ENCODE data around the gene COPS3. TPM values are rescaled to one million over a fixed set of nuclear protein-coding genes. Genes with fewer than 3 reads are reported as not detected.

The COPS3 gene
- total RNA-seq = 113 and 125 TPM in 2 replicates

DNA sequence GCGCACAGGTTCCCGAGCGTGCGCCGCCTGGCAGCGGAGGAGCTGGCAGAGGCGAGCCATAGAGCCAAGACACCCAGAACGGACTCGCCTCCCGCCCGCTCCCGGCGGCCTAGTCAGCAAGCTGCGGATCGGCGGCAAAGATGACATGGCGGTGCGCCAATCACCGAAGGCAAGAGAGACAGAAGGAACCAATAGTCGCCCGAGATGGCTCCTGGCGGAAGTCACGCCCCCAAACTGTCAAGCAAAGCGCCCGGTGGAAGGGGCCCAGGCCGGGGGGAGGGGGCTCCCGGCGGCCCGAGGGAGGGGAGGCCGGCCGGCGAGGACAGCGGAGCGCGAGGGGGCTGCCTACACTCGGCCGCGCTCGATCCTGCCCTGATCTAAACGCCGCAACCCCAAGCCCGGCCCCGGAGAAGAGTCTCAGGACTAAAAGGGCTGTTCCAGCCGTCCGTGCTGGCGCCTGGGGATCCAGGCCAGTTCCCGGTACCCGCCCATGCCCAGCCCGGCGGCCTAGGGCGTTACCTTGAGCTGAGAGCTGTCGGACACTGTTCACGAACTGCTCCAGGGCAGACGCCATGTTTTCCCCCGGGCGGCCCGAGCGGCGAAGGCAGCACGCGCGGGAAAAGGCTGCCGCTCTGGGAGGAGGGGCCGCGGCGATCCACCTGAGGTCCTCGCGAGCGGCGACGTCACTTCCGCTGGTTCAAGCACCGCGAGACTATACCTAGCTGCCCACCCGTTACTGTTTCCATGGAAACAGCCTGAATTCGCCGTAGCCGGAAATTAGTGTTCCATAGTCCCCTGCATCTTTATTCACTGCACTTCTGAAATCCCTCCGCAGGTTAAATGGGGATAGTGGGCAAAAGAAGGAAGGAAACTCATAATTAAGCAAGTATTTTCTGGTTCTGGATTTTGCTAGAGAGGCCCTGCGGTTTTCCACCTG, at the start of gene COPS3:
Gene COPS3 (minus strand): TSS at position 634 of the 937 bp plus-strand sequence. CDS start 60 bp downstream, at position 574.
- intact Hi-C loops (cut with micrococcal nuclease) = loop anchor here (1.0 to 2.0 kb wide), 3 partner anchors 24 to 292 kb away; partner anchors contain the start of gene FLCN

DNA sequence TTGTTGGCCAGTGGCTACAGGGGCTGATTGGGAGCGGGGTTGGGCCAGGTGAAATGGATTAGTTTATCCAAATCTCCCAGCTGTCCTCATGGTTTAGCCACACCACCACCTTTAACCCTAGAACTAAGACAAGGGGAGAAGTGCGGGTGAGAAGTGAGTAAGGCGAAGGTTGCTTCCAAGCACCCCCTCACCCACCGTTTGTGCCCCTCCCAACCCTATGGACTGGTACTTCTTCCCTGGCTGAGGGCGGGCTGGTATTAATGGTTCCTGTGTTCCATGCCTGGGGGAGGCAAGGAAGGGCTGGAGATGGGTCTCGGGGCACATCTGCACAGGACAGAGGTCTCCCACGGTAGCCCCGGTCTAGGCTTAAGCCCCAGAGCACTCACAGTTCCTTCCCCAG, 47.2 kb upstream of the COPS3 start:
- intact Hi-C loops (cut with micrococcal nuclease) = no loop called here

DNA sequence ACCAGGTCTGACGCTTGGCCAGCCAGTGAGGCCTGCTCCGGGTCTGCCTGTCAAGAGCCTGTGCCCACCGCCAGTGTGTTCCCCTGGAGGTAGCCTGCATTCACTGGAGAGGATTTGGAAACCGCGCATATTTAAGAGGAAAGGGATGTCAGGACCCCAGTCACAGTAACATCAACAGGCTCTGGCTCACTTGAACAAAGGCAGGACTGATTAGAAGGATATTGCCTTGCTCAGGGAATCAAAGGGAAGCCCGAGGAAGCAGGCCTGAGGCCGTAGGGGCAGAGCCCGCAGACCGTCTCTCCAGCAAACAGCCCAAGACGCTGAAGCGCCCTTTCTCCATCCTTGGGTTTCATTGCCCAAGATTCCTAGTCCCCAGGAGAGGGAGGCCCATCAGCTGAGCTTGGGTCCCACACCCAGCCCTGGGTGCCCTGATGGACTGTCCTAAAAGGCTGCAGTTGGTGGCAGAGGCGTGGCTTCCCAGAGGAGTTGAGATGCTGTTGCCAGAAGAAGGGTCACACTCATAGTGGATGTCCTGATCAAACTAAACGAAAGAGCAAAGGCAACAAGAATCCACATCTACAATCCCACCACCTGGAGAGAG, 45.3 kb upstream of the COPS3 start:
- intact Hi-C loops (cut with micrococcal nuclease) = no loop called here

DNA sequence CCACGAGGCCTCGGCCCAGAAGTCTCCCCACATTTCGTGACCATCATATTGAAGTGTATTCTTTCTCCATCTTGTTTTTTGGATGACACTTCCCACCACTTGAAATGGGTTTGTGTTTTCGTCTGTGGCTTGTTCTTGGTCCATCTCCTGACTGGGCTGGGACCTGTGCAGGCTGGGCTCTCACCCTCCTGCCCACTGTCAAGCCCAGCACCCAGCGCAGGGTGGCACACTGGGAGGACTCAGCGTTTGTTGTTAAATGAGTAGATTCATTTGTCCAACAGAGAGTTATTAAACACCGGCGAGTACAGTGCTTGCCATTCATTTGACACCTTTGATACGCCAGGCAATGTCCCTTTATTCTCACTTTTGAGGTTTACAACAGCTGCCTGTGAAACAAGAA, 44.8 kb upstream of the COPS3 start:
- intact Hi-C loops (cut with micrococcal nuclease) = no loop called here

DNA sequence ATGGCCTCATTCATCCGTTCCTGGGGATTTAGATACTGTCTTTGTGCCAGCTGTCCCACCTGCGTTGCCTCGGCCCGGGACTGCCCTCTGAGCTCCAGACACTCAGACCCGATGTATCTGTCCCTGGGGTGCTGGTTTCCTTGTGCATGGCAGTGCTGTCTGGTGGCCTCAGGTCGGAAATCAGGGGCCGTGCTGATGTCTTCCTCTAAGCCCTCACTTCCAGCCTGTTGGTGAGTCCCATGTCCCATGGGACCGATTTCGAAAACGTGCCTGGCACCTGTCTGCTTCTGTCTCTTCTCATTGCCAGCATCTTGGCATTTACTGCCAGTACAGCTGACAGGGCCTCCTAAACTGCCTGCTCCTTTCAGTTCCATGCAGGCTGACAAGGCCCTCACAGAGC, 44.2 kb upstream of the COPS3 start:
- intact Hi-C loops (cut with micrococcal nuclease) = no loop called here

- intact Hi-C loops (cut with micrococcal nuclease) = no loop called here
Measured at GRCh38 chr17:17324616-17325015, 43.6 kb upstream of the COPS3 start.

DNA sequence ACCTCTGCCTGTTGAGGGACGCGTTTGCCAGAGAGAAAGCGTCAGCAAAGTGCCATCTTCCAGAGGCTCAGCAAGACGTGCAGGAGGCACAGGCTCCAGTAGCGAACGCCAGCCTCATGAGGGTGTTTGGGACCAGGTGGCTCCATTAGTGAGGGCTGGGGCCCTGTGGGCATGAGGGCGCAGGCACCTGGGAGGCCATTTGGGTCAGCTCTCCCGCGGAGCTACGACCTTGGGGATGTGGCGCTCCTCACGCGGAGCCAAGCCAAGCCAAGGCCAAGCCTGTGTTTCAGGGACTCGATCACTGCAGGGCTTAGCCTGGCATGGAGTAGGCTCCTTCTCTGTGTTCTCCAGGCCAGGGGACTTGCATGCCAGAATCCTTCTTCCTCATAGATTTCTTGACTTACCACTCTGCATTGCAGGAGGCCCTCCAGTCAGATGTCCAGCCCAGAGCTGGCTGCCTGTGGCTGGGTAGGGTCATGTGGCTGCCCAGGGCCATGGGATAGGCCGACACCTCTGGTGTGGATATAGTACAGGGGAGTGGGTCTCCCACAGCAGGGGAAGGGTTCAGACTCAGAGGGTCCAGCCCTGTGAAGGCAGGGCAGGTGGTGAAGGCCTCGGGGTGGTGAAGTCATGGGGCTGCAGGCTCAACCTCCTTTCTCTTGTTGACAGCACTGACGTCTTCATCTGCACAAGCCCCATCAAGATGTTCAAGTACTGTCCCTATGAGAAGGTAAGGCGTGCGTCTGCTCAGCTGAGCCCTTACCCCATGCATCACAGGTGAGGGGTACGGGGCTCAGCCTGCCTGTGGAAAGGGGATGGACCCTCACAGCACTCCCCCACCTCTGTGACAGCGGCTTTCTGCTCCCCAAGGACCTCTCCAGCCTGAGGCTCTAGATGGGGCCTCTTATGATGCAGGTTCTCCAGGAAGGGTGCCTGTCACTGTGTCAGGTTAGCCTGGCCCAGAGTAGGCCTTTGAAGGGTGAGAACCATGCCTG, 41.8 kb upstream of the COPS3 start:
- intact Hi-C loops (cut with micrococcal nuclease) = no loop called here

DNA sequence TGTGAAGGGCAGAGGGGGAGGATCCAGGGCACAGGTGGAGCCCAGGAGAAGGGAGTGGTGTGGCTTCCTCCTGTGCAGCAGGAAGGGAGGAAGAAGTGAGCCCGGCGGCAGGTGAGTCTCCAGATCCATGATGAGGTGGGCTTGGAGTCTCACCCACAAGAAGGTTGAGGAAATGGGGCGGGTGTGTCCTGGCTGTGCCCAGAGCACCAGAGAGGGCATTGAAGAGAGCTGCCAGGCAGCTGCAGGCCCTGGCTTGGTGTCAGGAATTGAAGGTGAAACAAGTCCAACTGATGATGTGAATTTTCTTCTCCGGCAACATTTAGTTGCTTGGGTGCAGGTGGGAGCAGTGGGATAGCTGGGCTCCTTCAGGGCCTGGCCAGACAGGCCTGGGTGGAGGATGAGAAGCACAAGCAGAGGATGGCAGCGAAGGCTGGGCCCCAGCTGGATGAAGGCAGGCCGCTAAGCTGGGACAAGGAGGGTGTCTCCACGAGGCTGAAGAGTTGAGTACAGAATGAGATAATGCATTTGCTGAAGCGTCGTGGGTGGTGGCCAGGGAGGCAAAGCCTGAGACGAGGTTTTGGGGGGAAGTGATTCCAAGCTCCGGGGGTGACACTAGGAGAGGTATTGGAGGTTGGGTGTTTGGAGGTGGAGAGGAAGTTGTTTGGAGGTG, 40.4 kb upstream of the COPS3 start:
- intact Hi-C loops (cut with micrococcal nuclease) = no loop called here

DNA sequence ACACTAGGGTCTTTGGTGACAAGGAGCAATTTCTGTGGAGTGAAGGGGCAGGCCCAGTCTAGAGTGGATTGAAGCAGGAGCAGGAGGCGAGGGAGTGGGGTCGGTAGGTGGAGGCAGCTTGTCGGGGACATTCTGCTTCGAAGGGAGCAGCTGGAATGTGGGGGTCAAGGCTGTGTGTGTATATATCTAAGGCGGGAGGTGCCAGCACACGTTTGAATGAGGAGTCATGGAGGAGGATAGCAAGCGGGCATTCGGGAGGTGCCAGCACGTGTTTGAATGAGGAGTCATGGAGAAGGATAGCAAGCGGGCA, 39.8 kb upstream of the COPS3 start:
- intact Hi-C loops (cut with micrococcal nuclease) = no loop called here

GRCh38 chr17:17320188-17320910, 39.3 kb upstream of the COPS3 start:
- intact Hi-C loops (cut with micrococcal nuclease) = no loop called here

DNA sequence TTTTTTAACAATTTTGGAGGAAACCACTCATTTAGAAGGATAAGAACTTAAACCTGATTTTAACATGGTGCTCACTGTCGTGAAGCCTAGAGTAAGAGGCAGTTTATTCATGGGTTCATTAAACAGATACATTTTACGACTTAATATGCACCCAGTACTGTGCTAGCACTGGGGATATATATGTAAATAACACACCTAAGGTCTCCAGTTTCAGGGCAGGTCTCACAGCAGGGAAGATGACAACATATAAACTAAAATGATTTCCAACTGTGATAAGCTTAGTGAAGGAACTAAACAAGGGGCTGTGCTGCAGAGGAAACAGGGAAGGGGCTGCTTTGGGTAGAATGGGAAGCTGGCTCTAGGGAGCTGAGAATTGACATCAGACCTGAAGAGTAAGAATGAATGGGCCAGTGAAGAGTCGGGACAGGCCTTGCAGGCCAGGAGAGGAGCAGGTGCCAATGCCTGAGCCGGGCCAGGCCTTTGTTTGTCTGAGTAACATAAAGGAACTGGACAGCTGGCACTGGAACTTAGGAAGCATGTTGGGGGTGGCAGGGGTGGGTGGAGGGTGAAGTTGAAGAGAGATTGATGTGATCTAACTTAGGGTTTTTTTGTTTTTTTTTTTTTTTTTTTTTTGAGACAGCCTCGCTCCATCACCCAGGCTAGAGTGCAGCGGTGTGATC, 34.2 kb upstream of the COPS3 start:
- intact Hi-C loops (cut with micrococcal nuclease) = no loop called here

DNA sequence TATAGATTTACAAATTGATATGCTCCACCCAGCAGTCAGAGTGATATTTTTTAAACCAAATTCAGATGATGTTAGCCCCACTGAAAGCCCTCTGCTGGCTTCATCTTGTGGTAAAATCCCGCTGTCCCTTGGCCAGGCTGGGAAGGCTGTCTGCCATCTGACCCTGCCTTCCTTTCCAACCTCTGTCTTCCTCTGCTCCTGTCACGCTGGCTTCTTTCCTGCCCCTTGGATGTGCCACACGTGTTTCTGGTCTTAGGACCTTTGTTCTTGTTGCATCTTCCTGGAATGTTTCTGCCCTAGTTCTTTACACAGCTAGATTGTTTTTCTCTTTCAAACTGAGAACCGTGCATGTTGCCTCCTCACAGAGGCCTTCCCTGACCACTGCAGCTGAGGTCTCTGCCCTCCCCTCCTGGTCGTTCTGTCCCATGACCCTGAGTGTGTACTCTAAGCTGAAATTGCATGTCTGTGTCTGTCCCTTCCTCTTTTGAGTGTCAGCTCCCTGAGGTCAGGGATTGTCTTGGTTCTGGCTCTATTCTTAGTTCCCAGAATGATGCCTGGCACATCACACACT, 33.5 kb upstream of the COPS3 start:
- intact Hi-C loops (cut with micrococcal nuclease) = no loop called here

GRCh38 chr17:17313350-17313991, 32.4 kb upstream of the COPS3 start:
- intact Hi-C loops (cut with micrococcal nuclease) = loop anchor here (2.0 kb wide), 2 partner anchors 173 to 315 kb away; no protein-coding TSS in a partner anchor

- intact Hi-C loops (cut with micrococcal nuclease) = loop anchor here (10.0 kb wide), 1 partner anchor 135 kb away; no protein-coding TSS in a partner anchor
Measured at GRCh38 chr17:17309356-17309755, 28.3 kb upstream of the COPS3 start.

- intact Hi-C loops (cut with micrococcal nuclease) = loop anchor here (1.0 to 10.0 kb wide), 3 partner anchors 25 to 263 kb away; partner anchors contain the start of gene MPRIP
Measured at GRCh38 chr17:17305281-17305801, 24.3 kb upstream of the COPS3 start.

DNA sequence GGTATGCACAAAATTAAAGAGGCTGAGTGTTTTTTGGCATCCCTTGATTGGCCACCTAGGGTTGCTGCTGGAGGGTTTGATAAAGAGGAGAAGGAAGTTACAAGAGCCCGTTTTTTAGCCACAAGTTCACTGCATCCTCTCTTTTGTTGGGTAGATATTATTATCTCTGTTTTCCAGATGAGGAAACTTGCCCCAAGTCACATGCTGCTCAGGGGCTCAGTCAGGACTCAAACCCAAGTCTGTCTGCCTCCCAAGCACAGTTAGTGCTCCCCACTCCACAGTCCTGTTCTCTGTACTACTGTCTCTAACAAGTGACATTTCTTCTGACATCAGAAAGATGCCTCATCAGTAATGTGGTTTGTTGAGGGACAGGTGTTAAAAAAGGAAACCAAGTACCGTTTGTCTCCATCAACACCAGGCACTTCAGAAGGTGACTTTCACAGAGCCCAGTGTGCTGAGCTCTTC, 23.5 kb upstream of the COPS3 start:
- intact Hi-C loops (cut with micrococcal nuclease) = loop anchor here (2.0 to 10.0 kb wide), 3 partner anchors 130 to 317 kb away; partner anchors contain the start of gene MPRIP

- intact Hi-C loops (cut with micrococcal nuclease) = loop anchor here (1.0 to 10.0 kb wide), 4 partner anchors 67 to 317 kb away; partner anchors contain the start of genes FLCN and MPRIP
Measured at GRCh38 chr17:17303847-17304490, 22.9 kb upstream of the COPS3 start.

Data from T-helper 2 cell treated with Interferon-gamma antibody and Interleukin-4, amounts not matched to agents 100 ng/mL and 5 ng/mL, for 36 hours (primary cell).